Astrocyte (in vitro differentiated cells and primary cell): Measurements from ENCODE around the gene LIMA1.

Experiments used
- EZH2 ChIP-seq: IDR thresholded peaks from 2 replicates; pipeline ENCODE4 v1.6.1; 2012; ENCODE audit warnings: mild to moderate bottlenecking, low read length, inconsistent platforms; ENCODE audit not compliant: insufficient read depth
- TF ChIP-seq, protein P1 (sequence below): IDR thresholded peaks from 2 replicates; pipeline ENCODE4 v1.5.1; 2011; ENCODE audit warnings: low read depth, mild to moderate bottlenecking, inconsistent platforms, low read length, moderate library complexity; ENCODE audit not compliant: insufficient read depth

GRCh38 chr12:50248883-50249282, 34.4 kb downstream of the LIMA1 start:
- TF ChIP-seq, protein P1, sequence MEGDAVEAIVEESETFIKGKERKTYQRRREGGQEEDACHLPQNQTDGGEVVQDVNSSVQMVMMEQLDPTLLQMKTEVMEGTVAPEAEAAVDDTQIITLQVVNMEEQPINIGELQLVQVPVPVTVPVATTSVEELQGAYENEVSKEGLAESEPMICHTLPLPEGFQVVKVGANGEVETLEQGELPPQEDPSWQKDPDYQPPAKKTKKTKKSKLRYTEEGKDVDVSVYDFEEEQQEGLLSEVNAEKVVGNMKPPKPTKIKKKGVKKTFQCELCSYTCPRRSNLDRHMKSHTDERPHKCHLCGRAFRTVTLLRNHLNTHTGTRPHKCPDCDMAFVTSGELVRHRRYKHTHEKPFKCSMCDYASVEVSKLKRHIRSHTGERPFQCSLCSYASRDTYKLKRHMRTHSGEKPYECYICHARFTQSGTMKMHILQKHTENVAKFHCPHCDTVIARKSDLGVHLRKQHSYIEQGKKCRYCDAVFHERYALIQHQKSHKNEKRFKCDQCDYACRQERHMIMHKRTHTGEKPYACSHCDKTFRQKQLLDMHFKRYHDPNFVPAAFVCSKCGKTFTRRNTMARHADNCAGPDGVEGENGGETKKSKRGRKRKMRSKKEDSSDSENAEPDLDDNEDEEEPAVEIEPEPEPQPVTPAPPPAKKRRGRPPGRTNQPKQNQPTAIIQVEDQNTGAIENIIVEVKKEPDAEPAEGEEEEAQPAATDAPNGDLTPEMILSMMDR = no peak
- TF ChIP-seq EZH2 = no peak
